Measurements from ENCODE around the gene FOXO3.

The FOXO3 gene

GRCh38 chr6:108589244-108589791, 28.6 kb downstream of the FOXO3 start:
- peak overlapping the region; percentile 79 for H3K27ac ChIP-seq
- H3K27me3 ChIP-seq, result no peaks in the 10 kb centered on the region
- peak overlapping the region; percentile 6 to 14 for H3K4me3 ChIP-seq (ENCODE audit: low read depth in 1 of 2, low read length in 1 of 2)
- H3K9me3 ChIP-seq, result no peaks in the 10 kb centered on the region
- TF ChIP-seq, protein P1, sequence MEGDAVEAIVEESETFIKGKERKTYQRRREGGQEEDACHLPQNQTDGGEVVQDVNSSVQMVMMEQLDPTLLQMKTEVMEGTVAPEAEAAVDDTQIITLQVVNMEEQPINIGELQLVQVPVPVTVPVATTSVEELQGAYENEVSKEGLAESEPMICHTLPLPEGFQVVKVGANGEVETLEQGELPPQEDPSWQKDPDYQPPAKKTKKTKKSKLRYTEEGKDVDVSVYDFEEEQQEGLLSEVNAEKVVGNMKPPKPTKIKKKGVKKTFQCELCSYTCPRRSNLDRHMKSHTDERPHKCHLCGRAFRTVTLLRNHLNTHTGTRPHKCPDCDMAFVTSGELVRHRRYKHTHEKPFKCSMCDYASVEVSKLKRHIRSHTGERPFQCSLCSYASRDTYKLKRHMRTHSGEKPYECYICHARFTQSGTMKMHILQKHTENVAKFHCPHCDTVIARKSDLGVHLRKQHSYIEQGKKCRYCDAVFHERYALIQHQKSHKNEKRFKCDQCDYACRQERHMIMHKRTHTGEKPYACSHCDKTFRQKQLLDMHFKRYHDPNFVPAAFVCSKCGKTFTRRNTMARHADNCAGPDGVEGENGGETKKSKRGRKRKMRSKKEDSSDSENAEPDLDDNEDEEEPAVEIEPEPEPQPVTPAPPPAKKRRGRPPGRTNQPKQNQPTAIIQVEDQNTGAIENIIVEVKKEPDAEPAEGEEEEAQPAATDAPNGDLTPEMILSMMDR (IDR thresholded peaks at IDR 0.05), result no peak
- peaks cover 31 to 67% of the 10 kb centered on the region in 2 experiments for H3K4me1 ChIP-seq (ENCODE audit: control insufficient read depth in 1 of 2, insufficient read depth in 1 of 2, low read depth in 1 of 2, low read length in 1 of 2)
- no peaks in the 10 kb centered on the region for H3K36me3 ChIP-seq

GRCh38 chr6:108591040-108591816, 30.5 kb downstream of the FOXO3 start:
- peak overlapping the region; percentile 8 for H3K27ac ChIP-seq
- H3K27me3 ChIP-seq, result no peaks in the 10 kb centered on the region
- H3K9me3 ChIP-seq, result no peaks in the 10 kb centered on the region
- H3K36me3 ChIP-seq, result no peaks in the 10 kb centered on the region
- peaks cover 35 to 73% of the 10 kb centered on the region in 2 experiments for H3K4me1 ChIP-seq (ENCODE audit: control insufficient read depth in 1 of 2, insufficient read depth in 1 of 2, low read depth in 1 of 2, low read length in 1 of 2)
- TF ChIP-seq, protein P1 (IDR thresholded peaks at IDR 0.05), result no peak
- H3K4me3 ChIP-seq (ENCODE audit: low read depth in 1 of 2, low read length in 1 of 2), result no peak overlapping the region

GRCh38 chr6:108592371-108593337, 31.9 kb downstream of the FOXO3 start:
- Histone ChIP-seq H3K27me3 (no peaks in the 10 kb centered on the region), H3K27ac (peak overlapping the region; percentile 41), H3K4me1 (ENCODE audit: control insufficient read depth in 1 of 2, insufficient read depth in 1 of 2, low read depth in 1 of 2, low read length in 1 of 2) (peaks cover 49 to 76% of the 10 kb centered on the region in 2 experiments), H3K9me3 (no peaks in the 10 kb centered on the region), H3K4me3 (ENCODE audit: low read depth in 1 of 2, low read length in 1 of 2) (no peak overlapping the region), H3K36me3 (no peaks in the 10 kb centered on the region)
- TF ChIP-seq, protein P1 (IDR thresholded peaks at IDR 0.05), result no peak

DNA sequence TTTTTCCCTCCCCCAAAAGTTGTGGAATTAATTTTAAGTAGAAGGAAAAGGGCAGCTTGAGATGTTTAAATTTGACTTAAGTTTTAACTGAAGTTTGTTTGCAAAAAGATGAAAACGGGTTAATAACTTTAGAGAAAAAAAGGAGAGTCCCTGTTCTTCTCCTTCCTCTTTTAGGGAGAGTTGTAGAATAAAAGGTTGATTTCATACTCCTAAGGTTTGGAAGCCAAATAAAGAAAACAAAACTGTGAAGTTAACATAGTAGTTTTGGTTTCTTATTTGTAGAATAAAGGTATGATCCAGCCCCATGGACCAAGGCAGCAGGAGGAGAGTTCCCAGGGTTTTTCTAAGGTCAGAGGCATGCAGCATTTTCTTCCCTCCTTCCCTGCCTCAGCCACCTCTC, 33.4 kb downstream of the FOXO3 start:
- TF ChIP-seq, protein P1 (IDR thresholded peaks at IDR 0.05), result no peak
- H3K4me1 ChIP-seq (ENCODE audit: control insufficient read depth in 1 of 2, insufficient read depth in 1 of 2, low read depth in 1 of 2, low read length in 1 of 2), result peaks cover 47 to 72% of the 10 kb centered on the region in 2 experiments
- no peaks in the 10 kb centered on the region for H3K9me3 ChIP-seq
- H3K36me3 ChIP-seq, result no peaks in the 10 kb centered on the region
- no peak overlapping the region for H3K4me3 ChIP-seq (ENCODE audit: low read depth in 1 of 2, low read length in 1 of 2)
- no peaks in the 10 kb centered on the region for H3K27me3 ChIP-seq
- H3K27ac ChIP-seq, result peak overlapping the region; percentile 53

- H3K4me1 ChIP-seq (ENCODE audit: control insufficient read depth in 1 of 2, insufficient read depth in 1 of 2, low read depth in 1 of 2, low read length in 1 of 2), result peaks cover 42 to 67% of the 10 kb centered on the region in 2 experiments
- TF ChIP-seq, protein P1 (IDR thresholded peaks at IDR 0.05), result no peak
- H3K27ac ChIP-seq, result peak overlapping the region; percentile 53
- no peaks in the 10 kb centered on the region for H3K27me3 ChIP-seq
- no peak overlapping the region for H3K4me3 ChIP-seq (ENCODE audit: low read depth in 1 of 2, low read length in 1 of 2)
- no peaks in the 10 kb centered on the region for H3K9me3 ChIP-seq
- H3K36me3 ChIP-seq, result no peaks in the 10 kb centered on the region
These were observed 33.9 kb downstream of the FOXO3 start for GRCh38 chr6:108594640-108595039.

Measured in neutrophil (primary cell).